ENCODE data around the gene HIVEP3.

HIVEP3 gene

DNA sequence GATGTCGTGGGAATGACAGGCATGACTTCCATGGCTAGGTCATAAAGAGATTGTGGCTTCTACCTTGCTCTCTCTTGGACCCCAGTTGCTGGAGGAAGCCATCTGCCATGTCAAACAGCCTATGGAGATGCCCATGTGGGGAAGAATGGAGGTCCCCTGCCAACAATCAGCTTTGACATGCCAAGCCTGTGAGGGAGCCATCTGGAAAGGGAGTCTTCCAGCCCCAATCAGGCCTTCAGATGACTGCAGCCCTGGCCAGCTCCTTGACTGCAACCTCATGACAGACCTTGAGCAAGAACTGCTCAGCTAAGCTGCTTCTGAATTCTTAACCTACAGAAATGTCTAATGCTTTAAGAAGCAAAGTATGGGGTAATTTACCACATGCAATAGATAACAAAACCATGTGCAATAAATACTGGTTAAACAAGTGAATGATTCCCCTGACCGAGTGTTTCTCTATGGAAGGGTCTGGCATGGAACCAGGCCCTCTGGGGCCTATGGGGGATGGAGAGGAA, 187.1 kb downstream of the HIVEP3 start:
- Mint-ChIP-seq H3K9me3 (no peaks in the 10 kb centered on the region), H3K4me3 (no peak overlapping the region), H3K4me1 (peaks cover 80% of the 10 kb centered on the region), H3K27me3 (no peaks in the 10 kb centered on the region), H3K27ac (no peak overlapping the region)
- no peak for DNase-seq
- no peak for ATAC-seq

DNA sequence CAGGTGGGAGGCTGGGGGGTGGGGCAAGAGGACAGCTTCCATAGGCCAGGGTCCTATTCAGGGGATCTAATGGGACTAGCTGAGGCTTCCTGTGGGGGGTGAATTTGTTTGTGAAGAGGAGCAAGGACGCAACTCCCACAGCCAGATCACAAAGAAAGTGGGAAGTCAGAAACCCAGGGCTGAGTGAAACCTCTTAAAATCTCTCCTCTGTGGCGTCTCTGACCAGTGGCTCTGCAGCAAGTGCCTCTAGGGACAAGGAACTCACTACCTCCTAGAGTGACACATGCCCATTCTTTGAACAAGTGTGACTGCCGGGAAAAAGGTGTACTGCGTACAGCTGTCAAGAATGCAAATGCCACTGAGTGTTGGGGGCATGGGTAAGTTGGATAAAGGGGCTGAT, 187.9 kb downstream of the HIVEP3 start:
- Mint-ChIP-seq H3K27ac (peak overlapping the region in 1 of 2 donors; percentile 20), H3K9me3 (no peaks in the 10 kb centered on the region), H3K27me3 (no peaks in the 10 kb centered on the region), H3K4me1 (peaks cover 78% of the 10 kb centered on the region), H3K4me3 (no peak overlapping the region)
- ATAC-seq (no peak), DNase-seq (no peak)

DNA sequence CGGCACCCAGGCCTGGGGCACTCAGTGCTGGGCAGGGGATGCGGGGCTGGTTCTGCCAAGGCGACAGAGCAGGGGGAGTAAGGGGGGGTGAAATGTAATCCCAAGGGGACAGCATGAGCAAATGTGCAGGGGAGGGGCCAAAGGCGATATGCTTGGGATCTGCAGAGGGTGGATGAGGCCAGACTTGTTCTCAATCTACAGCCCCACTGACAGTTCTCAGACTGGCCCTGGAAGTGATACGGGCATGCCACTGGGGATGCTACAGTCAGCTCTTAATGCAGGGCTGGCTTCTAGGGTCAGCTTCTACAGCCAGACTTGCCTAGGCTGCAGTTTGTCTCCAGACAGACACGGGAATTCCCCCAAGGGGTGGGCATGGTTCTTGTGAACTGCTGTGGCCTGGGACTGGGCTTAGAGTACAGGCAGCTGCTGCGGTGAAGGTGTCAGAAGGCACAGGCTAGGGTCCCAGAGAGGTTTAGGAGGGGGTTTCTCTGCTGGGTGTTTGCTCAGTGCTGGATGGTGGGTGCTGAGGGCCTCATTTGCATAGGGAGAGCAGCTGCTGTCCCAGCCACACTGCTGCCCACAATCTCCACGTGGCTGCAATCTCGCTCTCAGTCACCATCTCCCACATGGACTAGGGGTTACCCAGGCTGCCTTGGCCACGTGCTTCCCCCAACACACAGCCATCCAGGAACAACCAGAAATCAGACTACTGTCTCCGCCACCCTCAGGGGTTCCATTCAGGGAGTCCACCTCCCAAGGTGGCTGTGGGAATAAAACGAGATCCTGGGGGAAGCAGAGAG, 190.1 kb downstream of the HIVEP3 start:
- ATAC-seq: peak; percentile 97
- Mint-ChIP-seq H3K27me3 (no peaks in the 10 kb centered on the region), H3K9me3 (no peaks in the 10 kb centered on the region), H3K4me1 (peaks cover 56% of the 10 kb centered on the region), H3K27ac (no peak overlapping the region), H3K4me3 (peak overlapping the region; percentile 34 to 81)
- peak; percentile 66 to 90 for DNase-seq

DNA sequence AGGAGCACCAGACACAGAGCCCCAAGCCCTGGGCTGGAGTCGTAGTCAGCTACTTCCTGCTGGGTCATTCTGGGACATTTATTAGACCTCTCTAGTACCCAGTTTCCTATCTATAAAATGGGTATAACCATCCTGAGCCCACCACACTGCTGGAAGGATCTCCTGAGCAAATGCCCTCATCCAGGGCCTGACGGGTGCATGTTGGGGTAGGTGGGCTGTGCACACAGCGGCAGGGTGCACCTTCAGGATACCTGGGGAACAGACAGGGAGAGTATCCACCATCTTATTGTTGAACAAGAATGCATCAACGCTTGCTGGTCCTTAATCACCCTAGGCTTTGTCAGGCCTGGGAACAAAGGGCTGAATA, 191.0 kb downstream of the HIVEP3 start:
- no peaks in the 10 kb centered on the region for H3K27me3 Mint-ChIP-seq
- H3K4me3 Mint-ChIP-seq: peak overlapping the region; percentile 61 to 81
- DNase-seq: no peak
- ATAC-seq: no peak
- H3K4me1 Mint-ChIP-seq: peaks cover 52% of the 10 kb centered on the region
- no peak overlapping the region for H3K27ac Mint-ChIP-seq
- H3K9me3 Mint-ChIP-seq: no peaks in the 10 kb centered on the region

DNA sequence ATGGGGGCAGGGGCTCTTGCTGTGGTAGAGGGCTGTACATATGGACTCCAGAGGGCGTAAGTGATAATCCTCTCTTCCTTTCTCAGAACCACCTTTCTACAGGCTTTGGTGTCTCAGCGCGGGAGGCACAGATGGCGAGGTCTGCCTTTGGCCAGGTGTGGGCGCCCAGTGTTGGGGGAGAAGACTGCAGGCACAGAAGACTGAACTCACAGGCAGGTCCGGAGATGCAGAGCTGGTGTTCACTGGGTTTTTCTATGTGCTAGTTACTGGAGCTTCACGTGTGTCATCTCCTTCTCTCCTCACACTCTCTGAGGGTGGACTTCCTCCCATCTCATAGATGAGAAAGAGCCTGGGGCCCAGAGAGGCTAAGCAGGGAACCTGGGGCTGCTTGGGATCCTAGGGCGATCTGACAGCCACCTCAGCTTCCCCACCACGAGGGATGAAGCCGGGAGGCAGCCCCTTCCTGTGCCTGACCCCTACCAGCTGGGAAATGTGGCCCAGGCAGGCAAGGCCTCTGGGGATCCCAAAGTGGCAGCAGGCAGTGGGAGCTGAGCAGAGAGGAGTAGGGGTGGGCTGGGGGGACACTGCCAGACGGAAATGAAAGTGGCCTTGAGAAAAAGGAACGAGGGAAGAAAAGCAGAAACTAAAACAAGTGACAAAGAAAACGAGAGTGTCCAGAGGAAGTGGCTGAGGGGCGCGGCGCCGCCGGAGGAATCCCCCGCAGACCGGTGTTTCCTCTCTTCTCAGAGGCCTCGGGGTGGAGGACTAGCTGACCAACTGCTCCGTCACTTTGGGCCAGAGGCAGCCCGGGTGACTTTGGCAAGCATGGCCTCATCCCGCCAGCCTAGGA, 191.6 kb downstream of the HIVEP3 start:
- Mint-ChIP-seq H3K27me3 (no peaks in the 10 kb centered on the region), H3K27ac (peak overlapping the region; percentile 78 to 89), H3K4me1 (peaks cover 52% of the 10 kb centered on the region), H3K9me3 (no peaks in the 10 kb centered on the region), H3K4me3 (peak overlapping the region; percentile 61 to 81)
- ATAC-seq (no peak), DNase-seq (peak in 1 of 2 donors; percentile 15)

DNA sequence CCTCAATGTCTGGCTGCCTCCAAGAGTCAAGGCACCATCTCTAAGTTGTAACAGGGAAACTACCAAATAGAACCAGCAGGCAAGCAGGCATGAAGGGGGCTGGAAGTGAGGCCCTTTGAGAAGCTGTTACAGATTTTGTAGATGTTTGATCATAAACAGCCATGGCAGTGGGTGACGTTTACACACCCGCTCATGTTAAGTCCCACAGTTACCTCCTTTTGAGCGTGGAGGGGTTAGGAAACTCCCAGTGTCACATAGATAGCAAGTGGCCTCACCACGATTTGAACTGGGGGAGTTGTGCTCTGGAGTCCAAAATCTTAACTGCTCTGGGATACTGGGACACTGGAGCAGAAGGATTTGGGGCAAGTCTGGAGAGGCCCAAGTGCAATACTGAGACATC, 192.4 kb downstream of the HIVEP3 start:
- no peak for ATAC-seq
- Mint-ChIP-seq H3K4me3 (peak overlapping the region; percentile 61 to 81), H3K27ac (peak overlapping the region; percentile 78 to 89), H3K9me3 (no peaks in the 10 kb centered on the region), H3K27me3 (no peaks in the 10 kb centered on the region), H3K4me1 (peaks cover 47% of the 10 kb centered on the region)
- no peak for DNase-seq

DNA sequence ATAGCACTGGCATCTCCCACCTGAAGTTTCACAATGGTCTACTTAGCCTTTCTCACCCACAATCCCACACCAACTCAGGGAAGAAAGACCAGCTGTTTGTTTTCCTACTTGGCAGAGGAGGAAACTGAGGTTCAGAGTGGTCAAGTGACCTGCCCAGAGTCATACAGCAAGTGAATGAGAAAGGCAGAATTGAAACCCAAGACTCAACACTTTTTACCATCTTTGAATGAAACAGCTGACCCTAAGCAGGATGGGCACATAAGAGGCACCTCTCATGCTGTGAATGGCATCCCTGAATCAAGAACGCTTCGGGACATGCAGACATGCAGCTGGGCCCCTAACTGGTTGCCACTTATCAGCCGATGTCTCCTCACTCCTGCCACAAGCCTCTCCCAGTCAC, 193.8 kb downstream of the HIVEP3 start:
- Mint-ChIP-seq H3K4me1 (peaks cover 47% of the 10 kb centered on the region), H3K9me3 (no peaks in the 10 kb centered on the region), H3K27ac (no peak overlapping the region), H3K4me3 (no peak overlapping the region), H3K27me3 (no peaks in the 10 kb centered on the region)
- DNase-seq (no peak), ATAC-seq (no peak)

DNA sequence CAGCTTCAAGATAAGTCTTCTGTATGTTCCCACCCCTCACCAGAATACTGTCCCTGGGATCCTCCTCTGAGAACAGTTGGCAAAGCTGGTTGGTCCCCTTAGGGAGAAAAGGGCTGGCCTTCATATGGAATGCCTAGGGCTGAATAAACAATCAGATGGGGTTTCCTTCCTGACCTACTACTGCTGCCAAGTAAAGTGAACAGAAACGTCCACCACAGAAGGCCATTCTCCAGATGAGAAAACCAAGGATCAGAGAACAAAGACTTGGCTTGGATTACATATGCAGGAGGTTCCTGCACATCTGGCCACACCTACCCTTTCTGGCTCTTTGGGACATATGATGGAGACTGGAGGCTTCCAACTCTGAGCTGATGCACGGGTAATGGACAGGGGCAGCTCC, 194.5 kb downstream of the HIVEP3 start:
- Mint-ChIP-seq H3K27ac (no peak overlapping the region), H3K4me3 (no peak overlapping the region), H3K27me3 (no peaks in the 10 kb centered on the region), H3K4me1 (peaks cover 40% of the 10 kb centered on the region), H3K9me3 (no peaks in the 10 kb centered on the region)
- DNase-seq: no peak
- ATAC-seq: no peak

DNA sequence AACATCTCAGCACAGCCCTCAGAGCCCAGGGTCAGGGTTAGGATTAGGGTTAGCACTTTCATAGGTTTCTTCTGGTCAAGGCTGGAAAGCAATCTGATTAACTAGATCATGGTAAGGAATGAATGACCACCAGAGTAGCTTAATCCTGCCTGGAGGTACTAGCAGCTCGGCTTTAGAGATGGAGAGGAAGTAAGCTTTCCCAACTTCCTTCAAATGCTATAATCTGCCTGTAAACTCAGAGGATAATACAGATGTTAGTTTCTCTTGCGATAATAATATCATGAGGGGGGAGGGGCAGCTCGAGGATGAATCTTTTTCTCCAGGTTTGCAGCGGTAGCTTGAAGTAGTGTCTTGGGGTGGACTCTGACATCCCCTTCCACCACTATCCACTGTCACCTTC, 194.9 kb downstream of the HIVEP3 start:
- no peak overlapping the region for H3K27ac Mint-ChIP-seq
- H3K4me1 Mint-ChIP-seq: peaks cover 35% of the 10 kb centered on the region
- no peak overlapping the region for H3K4me3 Mint-ChIP-seq
- no peaks in the 10 kb centered on the region for H3K9me3 Mint-ChIP-seq
- H3K27me3 Mint-ChIP-seq: no peaks in the 10 kb centered on the region
- ATAC-seq (no peak), DNase-seq (no peak)

DNA sequence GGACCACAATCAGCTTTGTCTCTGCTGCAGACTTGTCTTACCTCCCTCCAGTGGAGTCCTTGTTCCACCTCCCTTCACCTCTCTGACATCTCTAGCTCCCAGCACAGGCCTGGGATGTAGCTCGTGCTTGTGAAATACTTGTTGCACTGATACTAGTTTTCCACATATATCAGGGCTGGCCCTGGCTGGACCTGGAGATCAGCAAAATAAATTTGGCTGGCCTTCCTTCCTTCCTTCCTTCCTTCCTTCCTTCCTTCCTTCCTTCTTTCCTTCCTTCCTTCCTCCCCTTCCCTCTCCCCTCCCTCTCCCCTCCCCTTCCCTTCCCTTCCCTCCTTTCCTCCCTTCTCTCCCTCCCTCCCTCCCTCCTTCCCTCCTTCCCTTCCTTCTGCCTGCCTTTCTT, 196.5 kb downstream of the HIVEP3 start:
- Mint-ChIP-seq H3K27me3 (no peaks in the 10 kb centered on the region), H3K4me3 (no peak overlapping the region), H3K4me1 (peaks cover 25% of the 10 kb centered on the region), H3K27ac (no peak overlapping the region), H3K9me3 (no peaks in the 10 kb centered on the region)
- no peak for ATAC-seq
- DNase-seq: no peak

DNA sequence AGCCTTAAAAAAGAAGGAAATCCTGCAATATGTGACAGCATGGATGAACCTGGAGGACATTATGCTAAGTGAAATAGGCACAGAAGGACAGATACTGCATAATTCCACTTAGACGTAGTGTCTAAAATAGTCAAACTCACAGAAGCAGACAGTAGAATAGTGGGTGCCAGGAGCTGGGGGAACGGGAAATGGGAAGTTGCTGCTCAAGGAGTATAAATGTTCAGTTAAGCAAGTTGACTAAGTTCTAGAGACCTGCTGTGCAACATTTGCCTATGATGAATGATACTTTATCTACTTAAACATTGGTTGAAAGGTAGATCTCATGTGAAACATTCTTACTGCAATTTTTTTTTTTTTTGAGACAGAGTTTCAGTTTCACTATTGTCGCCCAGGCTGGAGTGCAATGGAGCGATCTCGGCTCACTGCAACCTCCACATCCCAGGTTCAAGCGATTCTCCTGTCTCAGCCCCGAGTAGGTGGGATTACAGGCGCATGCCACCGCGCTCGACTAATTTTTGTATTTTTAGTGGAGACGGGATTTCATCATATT, 197.8 kb downstream of the HIVEP3 start:
- no peak overlapping the region for H3K27ac Mint-ChIP-seq

DNA sequence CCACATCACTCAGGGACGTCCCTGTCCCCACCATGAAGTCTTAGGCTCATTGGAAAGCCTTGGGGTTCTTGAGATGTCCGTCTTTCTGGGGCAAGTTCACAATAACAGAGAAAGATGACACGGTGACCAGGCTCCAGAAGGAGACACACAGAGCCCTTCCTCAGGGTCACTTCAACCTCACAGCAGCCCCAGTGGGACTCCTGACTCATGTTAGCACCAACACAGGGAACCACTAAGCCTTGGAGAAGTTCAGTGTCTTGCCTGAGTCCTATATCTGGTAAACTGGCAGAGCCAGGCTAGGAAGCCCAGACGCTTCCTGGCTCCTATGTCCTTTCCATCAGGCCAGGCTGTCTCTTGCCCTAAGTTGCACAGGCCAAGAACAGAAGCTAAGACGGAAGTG, 199.1 kb downstream of the HIVEP3 start:
- Mint-ChIP-seq H3K4me1 (peaks cover 29% of the 10 kb centered on the region), H3K27me3 (no peaks in the 10 kb centered on the region), H3K4me3 (no peak overlapping the region), H3K27ac (peak overlapping the region in 1 of 2 donors; percentile 36), H3K9me3 (no peaks in the 10 kb centered on the region)
- DNase-seq: no peak
- no peak for ATAC-seq

More for the DNA sequence above, 197.8 kb downstream of the HIVEP3 start:
- H3K4me1 Mint-ChIP-seq: peaks cover 25% of the 10 kb centered on the region
- ATAC-seq (no peak), DNase-seq (no peak)
- H3K27me3 Mint-ChIP-seq: no peaks in the 10 kb centered on the region
- no peaks in the 10 kb centered on the region for H3K9me3 Mint-ChIP-seq
- no peak overlapping the region for H3K4me3 Mint-ChIP-seq

DNA sequence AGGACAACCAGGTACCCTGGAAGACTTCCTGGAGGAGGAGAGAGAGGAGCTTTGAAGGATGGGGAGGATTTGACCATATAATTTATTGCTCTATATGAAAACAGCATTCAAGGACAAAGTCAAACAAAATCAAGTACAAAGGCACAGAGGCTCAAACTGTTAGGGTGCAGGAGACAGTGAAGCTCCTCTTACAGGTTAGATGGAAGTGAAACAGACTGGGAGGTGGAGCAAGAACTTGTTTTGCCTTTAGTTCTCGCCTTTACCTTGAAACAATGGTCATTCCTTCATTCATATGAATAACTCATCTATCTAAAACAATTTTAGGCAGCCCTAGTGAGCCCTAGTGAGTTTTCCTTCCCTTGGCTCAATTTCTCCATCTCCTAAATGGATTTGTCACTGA, 199.6 kb downstream of the HIVEP3 start:
- H3K4me3 Mint-ChIP-seq: no peak overlapping the region
- H3K4me1 Mint-ChIP-seq: peaks cover 29% of the 10 kb centered on the region
- no peaks in the 10 kb centered on the region for H3K9me3 Mint-ChIP-seq
- no peak for ATAC-seq
- no peaks in the 10 kb centered on the region for H3K27me3 Mint-ChIP-seq
- no peak overlapping the region for H3K27ac Mint-ChIP-seq
- DNase-seq: no peak

DNA sequence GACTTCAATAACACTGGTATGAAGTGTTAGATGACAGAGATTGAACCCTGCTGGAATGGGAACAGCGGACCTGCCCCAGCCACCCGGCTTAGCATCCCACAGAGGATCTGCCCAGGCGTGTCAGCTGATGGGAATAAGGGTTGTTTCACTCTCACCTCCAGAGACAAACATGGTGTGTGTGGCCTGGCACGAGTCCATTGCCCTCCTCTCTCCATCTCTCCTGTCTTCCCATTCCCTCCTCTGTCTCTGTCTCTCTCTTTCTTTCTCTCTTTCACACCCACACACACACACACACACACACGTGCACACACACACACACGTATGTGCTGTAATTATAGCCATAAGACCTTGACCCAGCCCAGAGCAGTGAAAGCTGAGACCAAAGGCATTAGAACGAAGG, 200.2 kb downstream of the HIVEP3 start:
- Mint-ChIP-seq H3K27me3 (no peaks in the 10 kb centered on the region), H3K9me3 (no peaks in the 10 kb centered on the region), H3K4me1 (peaks cover 29% of the 10 kb centered on the region), H3K4me3 (no peak overlapping the region), H3K27ac (no peak overlapping the region)
- no peak for DNase-seq
- no peak for ATAC-seq

DNA sequence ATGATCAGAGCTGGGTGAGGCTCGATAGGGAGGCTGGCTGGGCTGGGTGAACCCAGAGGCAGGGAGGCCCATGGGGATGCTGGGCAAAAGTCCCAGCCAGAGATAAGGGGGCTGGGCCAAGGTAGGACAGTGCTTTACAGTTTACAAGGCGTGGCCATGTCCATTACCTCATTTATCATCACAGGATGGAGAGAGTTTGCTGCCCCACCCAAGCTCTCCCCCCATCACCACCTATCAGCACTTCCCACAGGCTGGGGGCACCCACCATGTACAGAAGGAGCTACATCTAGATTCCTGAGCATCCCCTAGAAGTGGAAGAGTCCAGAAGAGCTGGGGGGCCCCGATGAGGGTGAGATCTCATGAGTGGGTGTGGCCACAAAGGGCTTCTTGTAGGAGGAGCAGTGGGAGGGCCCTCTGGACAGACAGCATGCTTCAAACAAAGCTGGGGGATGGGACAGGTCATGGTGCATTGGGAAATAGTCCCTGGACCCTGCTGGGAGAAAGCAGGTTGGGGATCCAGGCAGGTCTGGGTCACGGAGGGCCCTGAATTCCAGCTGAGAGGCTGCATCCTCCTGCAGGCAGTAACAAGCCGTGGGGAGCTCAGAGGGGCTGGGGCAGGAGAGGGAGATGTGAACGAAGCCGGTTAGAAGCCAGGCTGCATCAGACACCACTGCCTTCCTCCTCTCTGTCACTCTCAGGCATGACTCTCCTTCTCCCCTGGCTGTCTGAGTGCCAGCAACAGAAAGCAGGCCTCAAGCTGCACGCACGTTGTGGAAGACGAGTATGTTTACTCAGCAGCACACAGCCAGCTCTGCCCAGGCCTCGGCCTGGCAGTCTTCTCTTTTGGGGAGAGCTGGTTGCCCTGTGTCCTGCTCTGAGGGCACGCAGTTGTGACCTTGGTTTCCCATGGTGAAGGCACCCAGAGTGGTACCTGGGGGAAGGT, 202.3 kb downstream of the HIVEP3 start:
- Mint-ChIP-seq H3K27me3 (no peaks in the 10 kb centered on the region), H3K4me1 (peaks cover 29% of the 10 kb centered on the region), H3K4me3 (no peak overlapping the region), H3K27ac (no peak overlapping the region), H3K9me3 (no peaks in the 10 kb centered on the region)
- ATAC-seq (no peak), DNase-seq (no peak)
